Measurements from ENCODE around the gene CYP2W1.

The CYP2W1 gene

GRCh38 chr7:978416-979091 lies 4.4 kb upstream of the CYP2W1 start:
- DNase-seq: no peak
- no peak overlapping the region for H3K9ac ChIP-seq (ENCODE audit: low read length)
- H3K79me2 ChIP-seq (ENCODE audit: control insufficient read depth, insufficient read depth, low read length, poor library complexity): peaks cover 9% of the 10 kb centered on the region
- peaks cover 3% of the 10 kb centered on the region for H3K9me3 ChIP-seq (ENCODE audit: insufficient read depth, low read depth, low read length)
- no peak overlapping the region for H3K23ac ChIP-seq (ENCODE audit: low read length)
- WGBS (ENCODE audit: extremely low coverage, insufficient coverage, insufficient read length): no CpG with 5 or more reads among the region's 24 CpGs
- no peak overlapping the region for H4K8ac ChIP-seq (ENCODE audit: low read depth, low read length)
- H4K12ac ChIP-seq (ENCODE audit: low read depth, low read length): no peak overlapping the region
- no peak overlapping the region for H2AK5ac ChIP-seq (ENCODE audit: low read length)
- no peak overlapping the region for H3K18ac ChIP-seq (ENCODE audit: low read length)
- H3K4me1 ChIP-seq (ENCODE audit: control insufficient read depth in 1 of 2, insufficient read depth in 2 of 2, low read length in 2 of 2): peaks cover 5 to 6% of the 10 kb centered on the region in 2 experiments
- H3K36me3 ChIP-seq (ENCODE audit: control insufficient read depth in 1 of 2, insufficient read depth in 2 of 2, low read length in 2 of 2): no peaks in the 10 kb centered on the region
- H3K79me1 ChIP-seq (ENCODE audit: low read length): peaks cover 8% of the 10 kb centered on the region
- H2BK12ac ChIP-seq (ENCODE audit: low read length): no peak overlapping the region
- H2AFZ ChIP-seq (ENCODE audit: insufficient read depth, low read length, poor library complexity): no peak overlapping the region
- no peak overlapping the region for H3K27ac ChIP-seq (ENCODE audit: low read depth, low read length)
- H4K91ac ChIP-seq (ENCODE audit: low read depth, low read length): no peak overlapping the region
- no peak overlapping the region for H3K4ac ChIP-seq (ENCODE audit: low read depth, low read length)
- H3K4me2 ChIP-seq (ENCODE audit: low read length): no peak overlapping the region
- no peak overlapping the region for H2BK5ac ChIP-seq (ENCODE audit: low read depth, low read length, poor library complexity)
- no peaks in the 10 kb centered on the region for H3K27me3 ChIP-seq (ENCODE audit: insufficient read depth, low read length)
- H3K14ac ChIP-seq (ENCODE audit: low read length): no peak overlapping the region
- H2BK120ac ChIP-seq (ENCODE audit: insufficient read depth, low read length, poor library complexity): no peak overlapping the region
- H3K4me3 ChIP-seq (ENCODE audit: low read depth, low read length): no peak overlapping the region

GRCh38 chr7:979151-979550 lies 3.8 kb upstream of the CYP2W1 start:
- DNase-seq: no peak
- H4K8ac ChIP-seq (ENCODE audit: low read depth, low read length): no peak overlapping the region
- peaks cover 8% of the 10 kb centered on the region for H3K79me1 ChIP-seq (ENCODE audit: low read length)
- H3K4me2 ChIP-seq (ENCODE audit: low read length): no peak overlapping the region
- no peak overlapping the region for H3K18ac ChIP-seq (ENCODE audit: low read length)
- H2AK5ac ChIP-seq (ENCODE audit: low read length): no peak overlapping the region
- H3K14ac ChIP-seq (ENCODE audit: low read length): no peak overlapping the region
- no peak overlapping the region for H2BK5ac ChIP-seq (ENCODE audit: low read depth, low read length, poor library complexity)
- no peak overlapping the region for H4K12ac ChIP-seq (ENCODE audit: low read depth, low read length)
- no peak overlapping the region for H4K91ac ChIP-seq (ENCODE audit: low read depth, low read length)
- no peaks in the 10 kb centered on the region for H3K36me3 ChIP-seq (ENCODE audit: control insufficient read depth in 1 of 2, insufficient read depth in 2 of 2, low read length in 2 of 2)
- no peaks in the 10 kb centered on the region for H3K27me3 ChIP-seq (ENCODE audit: insufficient read depth, low read length)
- no peak overlapping the region for H2BK120ac ChIP-seq (ENCODE audit: insufficient read depth, low read length, poor library complexity)
- peaks cover 3% of the 10 kb centered on the region for H3K9me3 ChIP-seq (ENCODE audit: insufficient read depth, low read depth, low read length)
- peaks cover 5 to 6% of the 10 kb centered on the region in 2 experiments for H3K4me1 ChIP-seq (ENCODE audit: control insufficient read depth in 1 of 2, insufficient read depth in 2 of 2, low read length in 2 of 2)
- H3K4ac ChIP-seq (ENCODE audit: low read depth, low read length): no peak overlapping the region
- no peak overlapping the region for H3K9ac ChIP-seq (ENCODE audit: low read length)
- H2BK12ac ChIP-seq (ENCODE audit: low read length): no peak overlapping the region
- H3K27ac ChIP-seq (ENCODE audit: low read depth, low read length): no peak overlapping the region
- WGBS (ENCODE audit: extremely low coverage, insufficient coverage, insufficient read length): no CpG with 5 or more reads among the region's 16 CpGs
- no peak overlapping the region for H3K4me3 ChIP-seq (ENCODE audit: low read depth, low read length)
- peaks cover 9% of the 10 kb centered on the region for H3K79me2 ChIP-seq (ENCODE audit: control insufficient read depth, insufficient read depth, low read length, poor library complexity)
- H3K23ac ChIP-seq (ENCODE audit: low read length): no peak overlapping the region
- no peak overlapping the region for H2AFZ ChIP-seq (ENCODE audit: insufficient read depth, low read length, poor library complexity)

GRCh38 chr7:979886-980571 lies 3.0 kb upstream of the CYP2W1 start:
- Histone ChIP-seq H3K4me2 (ENCODE audit: low read length) (no peak overlapping the region), H4K8ac (ENCODE audit: low read depth, low read length) (no peak overlapping the region), H3K79me1 (ENCODE audit: low read length) (peaks cover 6% of the 10 kb centered on the region), H4K91ac (ENCODE audit: low read depth, low read length) (no peak overlapping the region), H3K23ac (ENCODE audit: low read length) (no peak overlapping the region), H3K79me2 (ENCODE audit: control insufficient read depth, insufficient read depth, low read length, poor library complexity) (peaks cover 5% of the 10 kb centered on the region), H2BK120ac (ENCODE audit: insufficient read depth, low read length, poor library complexity) (no peak overlapping the region), H3K4ac (ENCODE audit: low read depth, low read length) (no peak overlapping the region), H4K12ac (ENCODE audit: low read depth, low read length) (no peak overlapping the region), H3K27me3 (ENCODE audit: insufficient read depth, low read length) (no peaks in the 10 kb centered on the region), H2AFZ (ENCODE audit: insufficient read depth, low read length, poor library complexity) (no peak overlapping the region), H3K27ac (ENCODE audit: low read depth, low read length) (no peak overlapping the region), H3K9ac (ENCODE audit: low read length) (no peak overlapping the region), H3K4me1 (ENCODE audit: control insufficient read depth in 1 of 2, insufficient read depth in 2 of 2, low read length in 2 of 2) (peaks cover 4 to 5% of the 10 kb centered on the region in 2 experiments), H2BK5ac (ENCODE audit: low read depth, low read length, poor library complexity) (no peak overlapping the region), H3K14ac (ENCODE audit: low read length) (no peak overlapping the region), H3K36me3 (ENCODE audit: control insufficient read depth in 1 of 2, insufficient read depth in 2 of 2, low read length in 2 of 2) (no peaks in the 10 kb centered on the region), H2BK12ac (ENCODE audit: low read length) (no peak overlapping the region), H3K4me3 (ENCODE audit: low read depth, low read length) (no peak overlapping the region), H3K18ac (ENCODE audit: low read length) (no peak overlapping the region), H3K9me3 (ENCODE audit: insufficient read depth, low read depth, low read length) (peaks cover 3% of the 10 kb centered on the region), H2AK5ac (ENCODE audit: low read length) (no peak overlapping the region)
- WGBS (ENCODE audit: extremely low coverage, insufficient coverage, insufficient read length): no CpG with 5 or more reads among the region's 15 CpGs
- DNase-seq: no peak

GRCh38 chr7:981793-982510 lies 1.0 kb upstream of the CYP2W1 start:
- H3K36me3 ChIP-seq (ENCODE audit: control insufficient read depth in 1 of 2, insufficient read depth in 2 of 2, low read length in 2 of 2): no peaks in the 10 kb centered on the region
- H4K8ac ChIP-seq (ENCODE audit: low read depth, low read length): no peak overlapping the region
- no peak overlapping the region for H4K91ac ChIP-seq (ENCODE audit: low read depth, low read length)
- WGBS (ENCODE audit: extremely low coverage, insufficient coverage, insufficient read length): no CpG with 5 or more reads among the region's 19 CpGs
- H2BK5ac ChIP-seq (ENCODE audit: low read depth, low read length, poor library complexity): no peak overlapping the region
- peaks cover 3% of the 10 kb centered on the region for H3K9me3 ChIP-seq (ENCODE audit: insufficient read depth, low read depth, low read length)
- no peak overlapping the region for H3K14ac ChIP-seq (ENCODE audit: low read length)
- H3K27me3 ChIP-seq (ENCODE audit: insufficient read depth, low read length): no peaks in the 10 kb centered on the region
- no peak overlapping the region for H3K18ac ChIP-seq (ENCODE audit: low read length)
- H3K79me1 ChIP-seq (ENCODE audit: low read length): no peaks in the 10 kb centered on the region
- H3K4ac ChIP-seq (ENCODE audit: low read depth, low read length): no peak overlapping the region
- H3K27ac ChIP-seq (ENCODE audit: low read depth, low read length): no peak overlapping the region
- H2AFZ ChIP-seq (ENCODE audit: insufficient read depth, low read length, poor library complexity): no peak overlapping the region
- no peak overlapping the region for H2BK12ac ChIP-seq (ENCODE audit: low read length)
- H3K4me2 ChIP-seq (ENCODE audit: low read length): no peak overlapping the region
- H3K9ac ChIP-seq (ENCODE audit: low read length): no peak overlapping the region
- no peak overlapping the region for H3K23ac ChIP-seq (ENCODE audit: low read length)
- no peaks in the 10 kb centered on the region for H3K4me1 ChIP-seq (ENCODE audit: control insufficient read depth in 1 of 2, insufficient read depth in 2 of 2, low read length in 2 of 2)
- DNase-seq: no peak
- no peak overlapping the region for H2AK5ac ChIP-seq (ENCODE audit: low read length)
- H3K4me3 ChIP-seq (ENCODE audit: low read depth, low read length): no peak overlapping the region
- no peaks in the 10 kb centered on the region for H3K79me2 ChIP-seq (ENCODE audit: control insufficient read depth, insufficient read depth, low read length, poor library complexity)
- no peak overlapping the region for H4K12ac ChIP-seq (ENCODE audit: low read depth, low read length)
- no peak overlapping the region for H2BK120ac ChIP-seq (ENCODE audit: insufficient read depth, low read length, poor library complexity)
